ENCODE measurements around the gene SYNDIG1L.
A peak's percentile ranks its signal among the peaks of the same experiment; 100 is the strongest.

The SYNDIG1L gene

GRCh38 chr14:74380172-74380571 lies 45.8 kb downstream of the SYNDIG1L start:
- no peak overlapping the region for H3K27ac ChIP-seq
- TF ChIP-seq CTCF (conservative IDR thresholded peaks at IDR 0.05): no peak

- no peak overlapping the region for H3K27ac ChIP-seq
- no peak for TF ChIP-seq CTCF (conservative IDR thresholded peaks at IDR 0.05)
Observed at GRCh38 chr14:74377976-74378690, 47.9 kb downstream of the SYNDIG1L start.

GRCh38 chr14:74368441-74368840 lies 57.6 kb downstream of the SYNDIG1L start:
- H3K27ac ChIP-seq: no peak overlapping the region
- no peak for TF ChIP-seq CTCF (conservative IDR thresholded peaks at IDR 0.05)

- no peak for TF ChIP-seq CTCF (conservative IDR thresholded peaks at IDR 0.05)
- no peak overlapping the region for H3K27ac ChIP-seq
Observed at GRCh38 chr14:74368026-74368425, 58.0 kb downstream of the SYNDIG1L start.

GRCh38 chr14:74364271-74364880 lies 61.6 kb downstream of the SYNDIG1L start:
- no peak overlapping the region for H3K27ac ChIP-seq
- TF ChIP-seq CTCF (conservative IDR thresholded peaks at IDR 0.05): no peak

- TF ChIP-seq CTCF (conservative IDR thresholded peaks at IDR 0.05): peak; percentile 94
- no peak overlapping the region for H3K27ac ChIP-seq
Observed at GRCh38 chr14:74362361-74362915, 63.6 kb downstream of the SYNDIG1L start.

- TF ChIP-seq CTCF (conservative IDR thresholded peaks at IDR 0.05): no peak
- no peak overlapping the region for H3K27ac ChIP-seq
Observed at GRCh38 chr14:74360163-74360562, 65.8 kb downstream of the SYNDIG1L start.
